Activated CD4-positive, CD25-positive, alpha-beta regulatory T cell (primary cell): ENCODE measurements around the gene IGFL4.

Experiments used
- DNase-seq, 4 experiments: peaks; one replicate each; lab custom pipeline; 2025; lab: John Stamatoyannopoulos, UW

The IGFL4 gene

DNA sequence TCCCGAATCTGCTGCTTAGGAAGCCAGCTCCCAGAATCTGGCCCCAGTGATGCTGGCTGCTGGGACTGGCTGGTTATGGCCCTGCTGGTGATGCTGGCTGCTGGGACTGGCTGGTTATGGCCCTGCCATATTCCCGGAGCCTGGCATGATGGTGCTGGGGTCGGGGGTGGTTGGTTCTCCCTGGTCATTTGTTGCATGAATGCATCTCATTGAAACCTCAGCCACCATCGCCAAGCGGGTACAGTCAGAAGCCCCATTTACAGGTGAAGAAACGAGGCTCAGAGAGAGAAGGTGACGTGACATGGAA lies 20.0 kb downstream of the IGFL4 start:
- DNase-seq: no peak

DNA sequence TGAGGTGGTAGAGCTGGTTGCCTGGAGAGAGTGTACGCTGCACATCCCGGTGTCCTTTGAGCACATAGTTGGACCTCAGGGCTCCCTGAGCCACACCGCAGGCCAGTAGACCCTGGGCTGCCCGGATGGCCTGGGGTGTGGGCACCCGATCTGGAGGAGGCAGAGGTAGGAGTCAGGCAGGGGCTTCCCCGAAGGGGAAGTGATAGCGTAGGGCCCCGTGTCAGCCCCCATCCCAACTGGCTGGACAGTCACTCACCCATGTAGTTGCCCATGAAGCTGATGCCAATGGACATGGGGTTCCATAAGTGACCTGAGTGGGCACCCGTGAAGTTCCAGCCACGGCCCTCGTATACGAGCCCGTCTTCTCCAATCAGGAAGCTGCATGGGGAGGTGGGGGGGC lies 21.5 kb downstream of the IGFL4 start:
- no peak for DNase-seq

DNA sequence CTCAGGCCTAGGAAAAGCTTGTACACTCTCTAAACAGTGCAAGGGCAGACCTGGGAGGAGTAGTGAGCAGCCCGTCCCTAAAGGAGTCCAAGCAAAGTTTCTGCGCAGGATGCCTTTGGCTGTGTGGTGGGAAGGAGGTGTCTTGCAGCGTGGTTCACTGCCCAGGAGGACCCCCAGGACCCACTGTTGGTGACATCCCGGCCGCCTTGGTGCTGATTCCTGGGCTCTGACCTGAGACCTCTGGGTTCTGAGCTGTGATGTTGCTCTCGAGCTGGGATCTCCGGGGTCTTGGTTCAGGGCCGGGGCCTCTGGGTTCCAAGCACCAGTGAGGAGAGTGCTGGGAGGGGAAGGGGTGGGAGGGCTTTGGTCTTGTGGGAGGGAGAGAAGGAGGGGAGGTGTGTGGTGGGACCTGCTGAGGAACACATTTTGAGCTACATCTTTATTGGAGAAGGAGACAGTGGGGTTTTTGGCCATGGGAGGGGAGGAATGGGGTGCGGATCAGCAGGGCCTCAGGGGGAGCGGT lies 22.0 kb downstream of the IGFL4 start:
- no peak for DNase-seq

DNA sequence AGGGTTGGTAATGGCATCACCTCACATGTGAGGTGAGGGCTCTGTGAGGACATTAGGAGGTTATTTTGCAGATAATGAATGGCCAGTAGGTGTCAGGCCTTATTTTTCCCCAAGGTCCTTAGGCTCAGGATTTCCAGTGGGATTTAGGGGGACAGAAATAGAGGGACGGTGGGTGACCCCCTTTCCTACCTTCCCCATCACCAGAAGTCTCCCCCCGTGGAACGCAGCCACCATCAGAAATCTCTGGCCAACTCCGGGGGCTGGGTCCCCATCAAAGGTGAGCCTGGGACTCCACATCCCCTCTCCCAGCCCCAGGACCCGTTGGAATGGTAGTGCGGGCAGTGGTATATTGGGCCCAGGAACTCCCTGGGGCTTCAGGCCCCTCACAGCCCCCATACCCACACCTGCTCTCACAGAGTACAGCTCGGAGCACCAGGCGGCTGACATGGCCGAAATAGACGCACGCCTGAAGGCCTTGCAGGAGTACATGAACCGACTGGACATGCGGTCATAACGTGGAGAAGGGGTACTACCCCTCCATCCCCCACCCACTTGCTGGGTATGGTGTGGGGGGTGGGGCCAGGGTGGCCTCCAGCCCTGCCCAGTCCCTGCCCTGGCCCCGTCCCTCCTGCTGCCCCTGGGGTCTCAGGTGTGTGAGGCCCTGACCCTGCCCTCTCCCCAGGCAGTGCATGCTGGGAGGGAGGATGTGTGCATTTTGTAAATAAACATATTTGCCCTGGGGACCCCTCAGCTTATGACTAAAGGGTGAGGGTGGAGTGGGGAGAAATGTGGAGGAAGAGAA lies 22.7 kb downstream of the IGFL4 start:
- DNase-seq: no peak

DNA sequence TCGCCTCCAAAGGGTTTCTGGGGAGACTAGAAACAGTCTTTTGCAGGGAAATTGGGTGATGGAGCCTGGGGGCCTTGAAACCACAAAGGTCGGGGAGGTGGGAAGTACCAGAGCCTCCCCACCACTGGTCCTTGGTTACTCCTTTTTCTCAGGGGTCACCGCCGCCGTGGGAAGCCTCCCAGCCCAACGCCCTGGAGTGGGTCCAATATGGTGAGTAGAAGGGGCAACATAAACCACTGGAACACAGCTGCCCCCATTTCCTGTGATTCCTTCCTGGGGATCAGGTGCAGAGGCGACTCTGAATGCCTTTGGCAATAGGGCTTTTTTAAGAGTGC lies 23.7 kb downstream of the IGFL4 start:
- no peak for DNase-seq

DNA sequence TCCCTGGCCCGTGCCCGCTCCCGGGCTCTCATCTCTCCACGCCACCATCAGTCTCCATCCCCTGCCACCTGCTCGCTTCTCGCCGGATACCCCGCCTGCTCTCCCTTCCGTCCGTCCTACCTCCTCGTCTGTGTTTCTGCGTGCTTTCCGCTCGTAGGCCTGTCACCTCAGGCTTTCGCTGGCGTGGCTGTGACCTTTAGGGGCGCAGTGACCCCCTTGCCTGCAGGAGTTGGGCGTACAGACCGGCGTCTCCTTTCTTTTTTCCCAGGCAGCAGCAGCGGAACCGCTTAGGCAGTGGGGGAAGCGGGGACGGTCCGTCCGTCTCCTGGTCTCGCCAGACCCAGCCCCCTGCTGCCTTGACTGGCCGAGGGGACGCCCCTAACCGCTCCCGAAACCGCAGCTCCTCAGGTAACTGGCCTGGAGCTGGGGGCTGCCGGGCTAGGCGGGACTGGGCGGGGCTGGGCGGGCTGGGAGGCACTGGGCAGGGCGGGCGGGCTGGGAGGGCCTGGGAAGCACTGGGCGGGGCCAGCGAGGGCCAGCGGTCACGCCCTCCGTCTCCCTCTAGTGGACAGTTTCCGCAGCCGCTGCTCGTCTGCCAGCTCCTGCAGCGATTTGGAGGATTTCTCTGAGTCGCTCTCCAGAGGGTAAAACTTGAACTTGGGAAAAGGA lies 24.2 kb downstream of the IGFL4 start:
- peak; percentile 51 to 71 (median 70) for DNase-seq

DNA sequence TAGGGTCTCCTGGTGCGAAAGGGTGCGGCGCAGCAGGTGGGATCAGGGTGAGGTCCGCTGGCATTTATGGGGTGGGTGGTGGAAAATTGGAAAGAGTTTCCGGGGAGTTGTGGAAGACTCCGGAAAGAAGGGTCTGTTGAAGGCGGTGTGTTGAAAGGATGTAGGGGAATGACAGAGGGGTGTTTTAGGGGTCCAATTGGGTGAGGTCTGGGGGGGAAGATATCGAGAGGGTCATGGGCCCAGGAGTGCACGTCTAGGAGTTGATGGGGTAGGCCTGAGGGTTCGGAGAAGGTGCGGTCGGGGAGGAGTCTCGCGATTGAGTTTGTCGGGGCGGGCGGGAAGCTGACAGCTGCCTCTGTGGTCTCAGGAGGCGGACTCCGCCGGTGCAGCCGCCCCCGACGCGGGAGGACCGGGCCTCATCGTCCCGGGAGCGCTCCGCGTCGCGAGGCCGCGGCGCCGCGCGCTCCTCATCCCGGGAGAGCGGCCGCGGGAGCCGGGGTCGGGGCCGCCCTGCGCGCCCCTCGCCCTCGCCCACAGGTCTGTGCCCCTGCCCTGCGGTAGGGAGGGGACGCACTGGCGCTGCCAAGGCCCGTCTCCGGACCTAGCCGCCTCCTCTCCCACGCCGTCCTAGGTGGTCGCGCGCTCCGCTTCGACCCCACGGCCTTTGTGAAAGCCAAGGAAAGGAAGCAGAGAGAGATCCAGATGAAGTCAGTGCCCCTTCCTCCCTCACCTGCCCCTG lies 24.9 kb downstream of the IGFL4 start:
- DNase-seq: no peak

DNA sequence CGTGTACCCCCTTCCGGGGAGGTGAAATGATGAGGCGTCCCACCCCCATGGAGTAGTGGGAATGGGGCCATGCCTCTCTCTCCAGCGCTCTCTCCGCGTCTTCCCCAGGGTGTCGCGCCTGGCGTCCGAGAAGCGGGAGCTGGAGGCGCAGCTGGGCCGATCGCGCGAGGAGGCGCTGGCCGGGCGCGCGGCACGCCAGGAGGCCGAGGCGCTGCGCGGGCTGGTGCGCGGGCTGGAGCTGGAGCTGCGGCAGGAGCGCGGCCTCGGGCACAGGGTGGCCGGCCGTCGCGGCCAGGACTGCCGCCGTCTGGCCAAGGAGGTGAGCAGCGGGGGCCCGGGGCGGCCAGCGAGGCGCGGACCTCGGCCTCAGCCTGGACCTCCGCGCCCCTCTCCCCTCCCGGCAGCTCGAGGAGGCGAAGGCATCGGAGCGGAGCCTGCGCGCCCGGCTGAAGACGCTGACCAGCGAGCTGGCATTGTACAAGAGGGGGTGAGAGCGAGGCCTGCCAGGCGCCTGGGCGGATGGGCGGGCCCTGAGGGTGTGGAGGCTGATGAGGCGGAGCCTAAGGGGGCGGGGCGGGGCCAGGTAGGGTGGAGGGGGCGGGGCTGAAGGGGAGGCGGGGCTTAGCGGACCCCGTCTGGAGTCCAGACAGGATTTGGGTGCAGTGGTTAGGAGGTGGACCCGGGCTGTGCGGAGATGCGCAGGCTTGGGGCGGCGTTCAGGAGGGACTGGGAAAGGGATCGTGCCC lies 25.7 kb downstream of the IGFL4 start:
- peak; percentile 35 to 58 (median 46) for DNase-seq

DNA sequence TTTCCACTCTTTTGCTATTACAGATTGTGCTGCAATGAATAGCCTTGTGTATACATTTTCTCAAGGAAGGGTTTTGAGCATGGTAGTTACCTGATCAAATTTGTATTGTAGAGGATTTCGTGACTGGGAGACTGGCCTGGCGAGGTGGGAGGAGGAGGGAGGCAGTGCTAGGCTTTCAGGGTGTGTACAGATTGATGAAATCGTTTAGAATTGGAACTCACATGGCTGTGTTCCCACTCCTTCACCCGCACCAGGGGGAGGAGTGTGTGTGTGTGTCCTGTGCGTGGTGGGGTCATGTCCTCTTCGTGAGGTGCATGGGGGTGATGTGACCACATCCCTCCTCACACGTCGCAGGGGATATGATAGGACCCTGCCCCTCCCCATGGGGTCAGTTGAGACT lies 26.3 kb downstream of the IGFL4 start:
- DNase-seq: no peak

DNA sequence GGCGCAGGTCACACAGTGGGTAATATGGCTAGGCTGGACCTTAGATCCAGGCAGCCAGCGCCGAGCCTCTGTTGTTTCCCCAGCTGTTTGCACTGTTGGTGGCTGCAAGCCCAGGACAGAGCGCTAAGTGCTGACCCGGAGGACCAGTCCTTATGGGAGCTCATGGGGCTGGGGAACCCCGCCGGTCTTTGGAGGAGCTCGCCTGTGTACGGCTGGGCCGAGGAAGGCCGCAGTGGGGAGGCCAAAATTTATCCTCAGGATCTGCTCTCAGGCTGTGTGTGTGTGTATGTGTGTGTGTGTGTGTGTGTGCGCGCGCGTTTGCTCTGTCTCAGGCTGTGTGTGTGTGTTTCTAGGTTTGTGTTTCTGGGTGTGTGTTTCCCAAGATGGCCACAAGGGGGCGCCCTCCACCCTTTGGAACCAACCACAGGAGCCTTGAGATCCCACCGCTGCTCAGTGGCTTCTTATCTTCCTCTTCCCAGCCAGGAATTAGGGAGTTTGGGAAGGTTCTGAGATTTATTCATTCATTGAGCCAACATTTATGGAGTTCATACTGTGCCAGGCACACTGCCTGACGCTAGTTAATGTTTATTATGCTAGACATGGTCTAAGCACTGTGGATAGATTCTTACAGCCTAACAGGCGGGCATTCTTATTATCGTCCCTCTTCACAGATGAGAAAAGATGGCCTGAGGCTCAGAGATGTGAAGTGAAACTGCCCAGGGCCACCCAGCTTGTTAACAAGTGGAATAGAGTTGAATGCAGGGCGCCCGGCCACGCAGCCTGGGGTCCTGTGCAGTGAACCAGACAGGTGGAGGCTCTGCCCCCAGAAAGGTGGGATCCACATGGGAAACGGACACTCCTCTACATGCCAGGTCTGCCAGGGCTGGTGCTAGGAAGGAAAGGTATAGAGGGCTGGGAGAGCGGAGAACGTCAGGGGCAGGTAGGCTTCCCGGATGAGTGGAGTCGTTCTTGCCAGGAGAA lies 31.0 kb downstream of the IGFL4 start:
- DNase-seq: peak; percentile 22 to 59 (median 50)

DNA sequence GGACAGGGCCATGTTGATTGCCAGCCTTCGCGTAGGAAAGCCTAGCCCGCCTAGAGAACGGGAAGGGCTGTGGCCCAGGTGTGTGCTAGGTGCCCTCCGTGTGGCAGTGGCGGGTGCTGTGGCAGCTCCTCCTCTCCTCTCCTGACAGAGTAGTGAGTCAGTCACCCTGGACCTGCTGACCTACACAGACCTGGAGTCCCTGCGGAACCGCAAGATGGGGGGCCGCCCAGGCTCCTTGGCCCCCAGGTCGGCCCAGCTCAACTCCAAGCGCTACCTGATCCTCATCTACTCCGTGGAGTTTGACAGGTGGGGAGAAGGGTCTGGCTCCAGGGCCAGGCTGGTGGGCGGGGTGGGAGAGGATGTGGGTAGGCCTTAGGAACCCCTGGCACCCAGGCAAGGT lies 34.4 kb downstream of the IGFL4 start:
- DNase-seq: no peak

DNA sequence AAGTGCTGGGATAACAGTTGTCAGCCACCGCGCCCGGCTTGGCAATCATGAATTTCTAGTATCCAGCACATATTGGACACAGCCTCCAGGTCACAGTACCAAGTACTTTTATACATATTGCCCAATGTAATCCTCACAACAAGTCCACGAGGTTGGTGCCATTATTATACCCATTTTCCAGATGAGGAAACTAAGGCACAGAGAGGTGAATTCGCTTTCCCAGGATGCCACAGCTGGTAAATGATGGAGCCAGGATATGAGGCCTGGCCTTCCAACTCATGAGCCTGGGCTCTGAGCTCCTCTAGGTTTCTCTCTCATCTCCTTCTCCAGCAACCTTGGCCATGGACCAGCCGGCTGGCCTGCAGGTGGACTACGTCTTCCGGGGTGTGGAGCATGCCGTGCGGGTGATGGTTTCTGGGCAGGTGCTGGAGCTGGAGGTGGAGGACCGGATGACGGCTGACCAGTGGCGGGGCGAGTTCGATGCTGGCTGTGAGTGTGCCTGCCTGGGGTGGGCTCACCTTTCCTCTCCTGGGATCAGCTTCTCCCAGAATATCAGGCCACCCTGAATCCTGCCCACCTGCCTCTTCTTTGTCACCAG lies 38.0 kb downstream of the IGFL4 start:
- DNase-seq: no peak

DNA sequence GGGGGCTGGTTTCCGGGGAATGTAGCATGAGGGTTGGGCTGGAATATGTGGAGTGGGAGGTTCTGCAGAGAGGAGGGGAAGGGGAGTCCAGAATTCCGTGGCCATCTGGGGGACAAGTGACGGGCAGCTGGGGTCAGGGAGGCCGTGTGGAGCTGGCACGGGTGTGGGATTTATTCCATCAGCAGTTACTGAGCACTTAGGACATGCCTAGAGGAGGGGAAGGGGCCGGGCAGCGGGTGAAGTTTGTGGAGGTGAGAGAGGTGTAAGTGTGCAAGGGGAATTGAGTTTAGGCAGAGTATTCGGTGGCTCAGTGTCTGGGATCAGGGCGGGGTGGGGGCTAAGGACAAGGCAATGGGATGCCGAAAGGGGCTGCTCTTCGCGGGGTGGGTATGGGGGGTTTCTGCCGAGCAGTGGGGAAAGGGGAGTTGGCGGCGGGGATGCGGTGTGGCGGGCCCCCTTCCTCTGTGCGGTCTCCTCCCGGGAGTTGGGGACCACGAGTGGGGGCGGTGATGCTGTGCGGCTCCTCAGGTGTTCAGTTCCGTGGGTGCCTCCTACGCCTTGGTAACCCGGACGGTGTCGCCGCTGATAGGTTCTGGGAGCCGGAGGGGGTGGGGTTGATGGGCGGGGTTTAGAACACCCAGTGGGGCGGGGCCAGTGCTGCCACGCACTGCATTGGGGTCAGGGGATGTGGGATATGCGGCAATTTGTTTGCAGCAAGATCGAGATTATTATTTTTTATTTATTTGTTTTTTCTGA lies 40.1 kb downstream of the IGFL4 start:
- peak in 3 of 4 experiments; percentile 46 to 66 (median 55) for DNase-seq

DNA sequence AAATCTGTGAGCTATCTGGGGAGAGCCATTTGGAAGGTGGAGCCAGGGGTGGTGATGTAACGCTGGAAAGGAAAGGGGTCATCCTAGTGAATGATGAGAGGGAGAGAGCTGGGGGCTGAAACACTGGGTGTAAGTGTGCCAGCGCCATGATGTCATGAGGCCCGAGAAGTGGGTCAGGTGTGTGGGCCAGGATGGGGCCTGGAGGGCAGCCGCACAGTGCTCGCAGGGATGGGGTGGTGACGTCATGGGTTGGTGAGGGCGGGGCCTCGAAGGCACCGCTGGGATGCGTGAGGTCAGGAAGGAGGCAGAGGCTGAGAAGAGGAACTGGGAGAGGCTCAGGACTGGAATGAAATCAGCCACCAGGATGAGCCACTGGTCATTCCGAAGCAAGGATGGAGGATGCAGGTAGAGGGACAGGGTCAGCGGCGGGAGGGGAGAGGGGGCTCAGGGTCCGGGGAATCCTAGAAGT lies 41.1 kb downstream of the IGFL4 start:
- no peak for DNase-seq

DNA sequence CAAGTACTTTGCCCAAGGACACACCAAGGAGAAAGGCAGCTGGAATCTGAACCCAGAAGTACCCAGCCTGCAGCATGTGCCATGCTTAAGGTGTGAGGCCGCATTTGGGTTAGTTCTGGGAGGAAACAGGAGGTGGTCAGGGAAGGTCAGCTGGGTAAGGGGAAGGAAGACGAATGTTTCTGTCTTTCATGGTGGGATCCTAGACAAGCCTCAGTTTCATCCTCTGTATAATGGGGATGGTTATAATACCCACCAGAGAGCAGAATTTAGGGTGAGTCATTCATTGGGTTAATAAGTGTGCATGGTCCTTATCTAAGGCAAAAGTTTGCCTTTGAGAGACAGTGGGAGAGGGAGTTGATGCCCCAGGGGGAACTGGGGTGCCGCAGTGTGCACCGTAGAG lies 42.0 kb downstream of the IGFL4 start:
- DNase-seq: no peak

DNA sequence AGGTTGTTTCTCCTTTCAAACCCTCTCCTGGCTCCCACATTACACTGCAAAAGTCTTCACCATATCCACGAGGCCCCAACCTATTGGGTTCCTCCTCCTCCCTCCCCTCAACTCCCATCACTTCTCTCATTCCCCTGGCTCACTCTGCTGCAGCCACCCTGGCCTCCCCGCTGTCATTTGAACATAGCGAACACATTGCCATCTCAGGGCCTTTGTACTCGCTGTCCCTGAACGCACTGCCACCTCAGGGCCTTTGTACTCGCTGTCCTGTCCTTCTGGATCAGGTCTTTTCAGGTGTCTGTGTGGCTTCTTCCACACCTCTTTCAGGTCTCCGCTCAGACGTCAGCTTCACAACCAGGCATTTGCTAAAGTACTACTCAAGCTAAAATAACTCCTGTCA lies 43.9 kb downstream of the IGFL4 start:
- no peak for DNase-seq

DNA sequence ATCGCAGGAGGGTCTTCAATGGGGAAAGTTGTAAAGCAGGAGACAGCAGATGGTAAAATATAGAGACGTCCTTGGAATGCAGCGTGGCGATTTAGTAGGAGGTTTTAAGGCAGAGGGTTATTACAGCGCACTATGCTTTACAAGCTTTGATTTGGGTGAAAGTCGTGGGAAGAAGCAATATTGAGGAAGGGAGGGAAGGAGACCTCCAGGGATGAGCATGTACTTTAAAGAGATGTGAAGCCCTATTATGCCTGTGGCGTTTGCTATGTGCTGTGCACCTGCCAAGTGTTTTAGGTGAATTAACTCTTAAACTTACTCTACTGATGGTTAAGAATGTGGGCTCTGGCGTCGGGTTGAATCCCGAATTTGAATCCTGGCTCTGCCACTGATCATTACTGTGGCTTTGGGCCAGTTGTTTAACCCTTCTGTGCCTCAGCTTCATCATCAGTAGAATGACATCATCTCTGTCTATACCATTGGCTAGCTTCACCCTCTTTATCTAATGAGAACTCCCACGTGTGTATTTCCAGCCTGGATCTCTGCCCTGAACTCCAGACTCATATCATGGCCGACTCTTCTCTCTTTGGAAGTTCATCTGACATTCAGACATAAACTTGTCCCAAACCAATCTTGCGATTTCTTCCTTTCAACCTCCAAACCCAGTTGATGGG lies 45.0 kb downstream of the IGFL4 start:
- no peak for DNase-seq

DNA sequence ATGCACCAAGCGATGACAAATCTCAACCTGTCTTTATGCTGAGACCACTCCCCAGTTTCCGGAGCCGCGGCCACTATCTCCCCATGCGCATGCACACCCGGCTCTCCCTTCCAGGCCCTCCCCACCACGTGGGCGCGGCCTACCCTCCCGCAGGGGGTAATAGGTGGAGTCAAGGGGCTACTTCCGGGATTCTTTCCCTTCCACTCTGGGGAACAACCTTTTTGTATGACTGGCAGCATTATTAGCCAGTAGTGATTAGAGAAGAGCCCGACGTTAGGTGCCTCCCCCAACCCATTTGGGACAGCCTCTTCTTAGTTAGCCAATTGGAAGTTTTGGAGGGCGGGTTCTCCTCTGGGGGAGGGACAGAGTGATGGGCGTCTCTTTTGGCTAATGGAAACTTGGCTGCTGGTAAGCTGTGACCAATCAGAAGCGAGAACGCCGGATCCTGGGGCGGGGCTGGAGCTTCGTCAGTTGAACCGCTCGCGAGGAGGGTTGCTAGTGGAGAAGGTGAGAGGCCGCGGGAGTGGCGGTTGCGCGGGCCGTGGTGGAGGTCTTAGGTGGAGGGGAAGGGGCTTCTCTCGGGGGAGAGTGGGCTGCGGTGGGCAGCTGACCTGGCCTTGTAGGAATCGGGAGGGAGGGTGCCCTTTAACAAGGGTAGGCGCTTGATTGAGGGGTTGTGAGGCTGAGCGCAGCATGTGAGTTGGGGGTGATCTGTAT lies 45.6 kb downstream of the IGFL4 start, which contains the start of gene CCDC61:
Gene CCDC61, plus strand, starts transcription at position 470 of the 717 bp plus-strand sequence. CDS start 7,552 bp downstream, outside the sequence.
- peak; percentile 93 to 95 (median 93) for DNase-seq
